AG09309 (cell line): ENCODE measurements around the gene PDE1C.
A peak's percentile ranks its signal among the peaks of the same experiment; 100 is the strongest.

ENCODE experiments used
- DNase-seq: peaks from one replicate; pipeline ENCODE4 v3.0.0-alpha.2; 2010; ENCODE audit warnings: low read depth
- H3K4me3 ChIP-seq: 2 replicates; pipeline ENCODE4 v1.5.1; 2011; ENCODE audit warnings: mild to moderate bottlenecking, low read depth, low read length, moderate library complexity; ENCODE audit not compliant: control insufficient read depth
- TF ChIP-seq, protein P1 (sequence below): IDR thresholded peaks from 2 replicates; pipeline ENCODE4 v1.5.1; 2011; ENCODE audit warnings: mild to moderate bottlenecking, low read depth, low read length, inconsistent platforms; ENCODE audit not compliant: insufficient read depth, control insufficient read depth; ENCODE audit errors: missing control alignments

PDE1C gene

DNA sequence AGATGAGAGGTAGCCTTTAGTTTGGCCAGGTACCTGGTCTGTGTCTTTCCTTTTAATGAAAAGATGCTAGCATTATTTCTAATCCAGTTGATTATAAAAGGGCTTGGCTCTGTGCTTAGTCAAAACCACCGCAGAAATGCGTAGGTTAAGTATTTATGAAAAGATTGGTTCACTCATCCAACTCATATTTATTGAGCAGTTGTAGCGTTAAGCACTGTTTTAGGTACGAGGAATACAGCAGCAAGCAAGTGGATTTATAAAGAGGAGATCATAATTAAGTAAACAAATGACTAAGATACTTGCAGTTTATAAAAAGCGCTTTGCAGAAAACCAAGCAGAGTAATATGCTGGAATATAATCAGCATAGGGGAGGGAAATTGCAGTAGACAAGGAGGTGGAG lies 253.4 kb downstream of the PDE1C start:
- no peak overlapping the region for H3K4me3 ChIP-seq
- TF ChIP-seq, protein P1, sequence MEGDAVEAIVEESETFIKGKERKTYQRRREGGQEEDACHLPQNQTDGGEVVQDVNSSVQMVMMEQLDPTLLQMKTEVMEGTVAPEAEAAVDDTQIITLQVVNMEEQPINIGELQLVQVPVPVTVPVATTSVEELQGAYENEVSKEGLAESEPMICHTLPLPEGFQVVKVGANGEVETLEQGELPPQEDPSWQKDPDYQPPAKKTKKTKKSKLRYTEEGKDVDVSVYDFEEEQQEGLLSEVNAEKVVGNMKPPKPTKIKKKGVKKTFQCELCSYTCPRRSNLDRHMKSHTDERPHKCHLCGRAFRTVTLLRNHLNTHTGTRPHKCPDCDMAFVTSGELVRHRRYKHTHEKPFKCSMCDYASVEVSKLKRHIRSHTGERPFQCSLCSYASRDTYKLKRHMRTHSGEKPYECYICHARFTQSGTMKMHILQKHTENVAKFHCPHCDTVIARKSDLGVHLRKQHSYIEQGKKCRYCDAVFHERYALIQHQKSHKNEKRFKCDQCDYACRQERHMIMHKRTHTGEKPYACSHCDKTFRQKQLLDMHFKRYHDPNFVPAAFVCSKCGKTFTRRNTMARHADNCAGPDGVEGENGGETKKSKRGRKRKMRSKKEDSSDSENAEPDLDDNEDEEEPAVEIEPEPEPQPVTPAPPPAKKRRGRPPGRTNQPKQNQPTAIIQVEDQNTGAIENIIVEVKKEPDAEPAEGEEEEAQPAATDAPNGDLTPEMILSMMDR = no peak
- no peak for DNase-seq

DNA sequence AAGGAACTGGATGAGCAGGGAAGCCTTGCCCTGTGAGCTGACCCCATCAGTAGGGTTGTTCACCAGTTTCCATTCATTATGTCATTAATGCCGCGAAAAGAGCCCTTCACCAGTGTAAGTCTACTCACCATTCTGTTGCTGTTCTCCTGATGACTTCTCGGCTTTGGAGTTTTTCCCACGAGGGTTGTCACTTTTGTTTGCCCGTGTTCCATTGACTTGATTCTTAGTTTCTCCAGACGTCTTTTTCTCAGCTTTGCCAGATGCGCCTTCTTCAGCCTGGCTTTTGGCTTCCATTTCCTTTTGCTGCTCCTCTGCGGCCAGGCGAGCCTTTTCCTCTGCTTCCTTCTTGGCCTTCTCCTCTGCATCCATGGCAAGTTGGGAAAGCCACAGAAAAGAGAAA lies 254.4 kb downstream of the PDE1C start:
- DNase-seq = no peak
- H3K4me3 ChIP-seq = no peak overlapping the region
- TF ChIP-seq, protein P1 = no peak

DNA sequence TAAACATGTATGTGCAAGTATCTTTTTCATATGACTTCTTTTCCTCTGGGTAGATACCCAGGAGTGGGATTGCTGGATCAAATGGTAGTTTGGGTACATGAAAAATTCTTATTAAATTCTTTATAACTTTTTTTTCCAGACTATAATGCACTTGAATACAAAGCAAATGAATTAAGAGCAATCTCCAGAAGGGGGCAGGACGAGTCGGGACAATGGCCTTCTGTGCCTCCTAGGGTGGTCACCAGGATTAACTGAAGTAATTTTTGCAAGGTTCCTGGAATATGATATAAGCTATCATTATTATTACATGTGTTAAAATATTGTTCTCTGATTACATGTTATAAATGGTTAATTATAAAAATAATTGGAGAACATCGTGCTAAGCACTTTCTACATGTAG lies 256.0 kb downstream of the PDE1C start:
- no peak overlapping the region for H3K4me3 ChIP-seq
- no peak for DNase-seq
- TF ChIP-seq, protein P1 = peak; percentile 25

DNA sequence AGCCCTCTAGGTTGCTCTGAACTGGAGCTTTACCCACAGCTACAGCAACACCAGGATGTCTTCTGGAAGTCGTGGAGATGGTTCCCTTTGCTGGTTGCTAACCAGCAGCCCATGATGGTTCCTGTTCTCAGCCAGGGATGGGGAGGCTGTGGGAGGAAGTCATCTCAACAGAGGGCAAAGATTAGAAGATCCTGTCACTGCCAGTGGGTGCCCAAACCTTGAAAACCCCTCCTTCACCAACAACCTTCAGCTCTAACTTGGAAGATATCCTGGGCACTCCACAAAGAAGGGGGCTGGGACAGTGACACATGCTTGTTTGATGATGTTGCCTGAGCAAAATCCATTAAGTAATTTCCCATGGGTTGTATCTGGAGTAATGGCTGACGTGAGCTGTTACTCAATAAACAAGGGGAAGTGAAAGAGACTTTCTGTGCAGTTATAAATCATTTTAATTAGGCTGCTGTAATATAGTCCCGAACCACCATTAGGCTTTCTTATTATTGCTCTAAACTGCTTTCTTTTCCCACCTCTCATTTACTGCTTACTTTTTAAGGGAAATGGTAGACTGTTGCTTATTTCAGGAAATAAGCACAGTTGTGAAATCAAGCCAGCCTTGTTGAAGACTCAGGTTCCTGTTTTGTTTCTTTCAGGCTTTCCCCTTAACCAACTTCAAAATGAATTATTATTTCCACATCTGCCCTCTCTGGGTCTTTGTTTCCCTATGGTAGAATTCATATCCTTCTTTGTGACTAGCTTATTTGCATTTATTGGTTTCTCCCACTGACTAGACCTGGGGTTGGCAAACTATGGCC lies 258.4 kb downstream of the PDE1C start:
- DNase-seq = peak; percentile 48
- TF ChIP-seq, protein P1 = no peak
- H3K4me3 ChIP-seq = no peak overlapping the region

DNA sequence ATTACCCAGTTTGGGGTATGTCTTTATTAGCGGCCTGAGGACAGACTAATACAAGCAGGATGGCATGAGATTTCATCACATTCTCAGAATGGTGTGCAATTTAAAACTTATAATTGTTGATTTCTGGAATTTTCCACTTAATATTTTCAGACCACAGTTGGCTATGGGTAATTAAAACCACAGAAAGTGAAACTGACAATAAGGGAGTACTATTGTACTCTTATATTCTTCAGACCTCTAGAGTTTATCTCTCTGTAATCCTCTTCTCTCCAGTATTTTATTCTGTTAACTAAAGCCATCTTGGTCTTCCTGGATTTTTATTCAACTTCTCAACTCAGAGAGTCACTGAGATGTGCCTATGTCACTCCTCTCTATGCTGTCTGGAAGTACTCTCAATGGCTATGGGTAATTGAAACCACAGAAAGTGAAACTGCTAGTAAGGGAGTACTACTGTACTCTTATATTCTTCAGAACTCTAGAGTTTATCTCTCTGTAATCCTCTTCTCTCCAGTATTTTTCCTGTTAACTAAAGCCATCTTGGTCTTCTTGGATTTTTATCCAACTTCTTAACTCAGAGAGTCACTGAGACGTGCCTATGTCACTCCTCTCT lies 264.9 kb downstream of the PDE1C start:
- TF ChIP-seq, protein P1 = no peak
- DNase-seq = no peak
- H3K4me3 ChIP-seq = no peak overlapping the region

DNA sequence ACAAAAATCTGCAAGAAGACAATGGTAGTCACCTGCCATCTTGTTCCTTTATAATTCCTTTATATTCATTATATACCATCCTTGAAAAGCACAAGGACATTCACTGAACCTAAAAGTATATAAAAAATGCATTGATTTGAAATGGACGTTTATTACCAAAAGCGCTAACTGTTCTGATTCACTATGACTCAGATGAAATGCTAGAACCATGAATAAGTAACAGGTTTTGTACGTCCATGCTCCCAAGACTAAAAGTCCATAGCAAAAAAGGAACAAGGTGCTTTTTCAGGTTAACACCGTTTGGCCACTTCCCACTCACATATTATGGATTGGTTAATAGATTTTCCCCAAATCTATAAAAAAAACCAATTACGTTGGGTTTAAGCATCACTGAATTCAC lies 273.8 kb downstream of the PDE1C start:
- no peak for DNase-seq
- no peak overlapping the region for H3K4me3 ChIP-seq
- TF ChIP-seq, protein P1 = no peak
